ENCODE data around the gene KRT12.

- TF ChIP-seq POLR2A (IDR thresholded peaks at IDR 0.05; ENCODE audit: low read depth, low read length) (no peak), SPI1 (IDR thresholded peaks at IDR 0.05; ENCODE audit: low read depth, low read length) (no peak), POLR2AphosphoS5 (IDR thresholded peaks at IDR 0.05; ENCODE audit: low read depth, low read length) (no peak), TAF1 (IDR thresholded peaks at IDR 0.05; ENCODE audit: low read depth, low read length) (no peak), POU2F2 (IDR thresholded peaks at IDR 0.05; ENCODE audit: low read depth, low read length) (no peak), PAX5 (IDR thresholded peaks at IDR 0.05; ENCODE audit: insufficient read depth, low read length, severe bottlenecking) (no peak)
Observed at GRCh38 chr17:40821536-40821935, 45.5 kb downstream of the KRT12 start.

Measured in GM12891 (cell line).